ENCODE data around the gene SEMA4G.

GRCh38 chr10:100997360-100998182 lies 28.3 kb downstream of the SEMA4G start:
- TF ChIP-seq ZNF274 (IDR thresholded peaks at IDR 0.05; ENCODE audit: low read depth, low read length) (no peak), SUZ12 (IDR thresholded peaks at IDR 0.05; ENCODE audit: extremely low read depth, insufficient read depth, insufficient read length) (no peak)

Data from NT2/D1 (cell line).